H1 (cell line): Measurements from ENCODE around the gene TMSB10.

Experiments used
- CREB1 ChIP-seq: IDR thresholded peaks from 2 replicates; pipeline ENCODE4 v1.6.1; 2012; ENCODE audit warnings: inconsistent platforms
- EP300 ChIP-seq, 2 experiments: IDR thresholded peaks; 1 replicate in 1 of 2; 2 replicates in 1 of 2; pipeline ENCODE4 v1.6.1; 2011 to 2012; ENCODE audit warnings: low read depth in 2 of 2, low read length in 2 of 2, mild to moderate bottlenecking in 2 of 2, borderline replicate concordance in 1 of 2, inconsistent platforms in 1 of 2, moderate library complexity in 1 of 2
- FOSL1 ChIP-seq: IDR thresholded peaks from 2 replicates; pipeline ENCODE4 v1.6.1; 2011; ENCODE audit warnings: mild to moderate bottlenecking, low read depth, low read length, moderate library complexity; ENCODE audit not compliant: insufficient read depth
- KDM1A ChIP-seq: fragments of 200-600, 300-600 bp; sonication (generic); IDR thresholded peaks from 2 replicates; pipeline ENCODE4 v1.7.1; 2016; ENCODE audit warnings: mild to moderate bottlenecking, low read length, borderline replicate concordance
- MAFK ChIP-seq: IDR thresholded peaks from 2 replicates; pipeline ENCODE4 v1.6.1; 2012; ENCODE audit warnings: low read depth, mild to moderate bottlenecking, improper control_type of control experiment, low read length
- POLR2A ChIP-seq, 2 experiments: IDR thresholded peaks; 1 replicate in 1 of 2; 2 replicates in 1 of 2; pipeline ENCODE4 v1.6.1; 2011; ENCODE audit warnings: low read depth in 2 of 2, low read length in 2 of 2, mild to moderate bottlenecking in 2 of 2; ENCODE audit errors: control extremely low read depth in 1 of 2
- SRF ChIP-seq: IDR thresholded peaks from 2 replicates; pipeline ENCODE4 v1.6.1; 2011; ENCODE audit warnings: mild to moderate bottlenecking, low read depth, low read length, moderate library complexity
- YY1 ChIP-seq: IDR thresholded peaks from 2 replicates; pipeline ENCODE4 v1.6.1; 2011; ENCODE audit warnings: low read depth, mild to moderate bottlenecking, low read length
- TF ChIP-seq, protein P1 (sequence below), 3 experiments: IDR thresholded peaks; 1 replicate in 2 of 3; 2 replicates in 1 of 3; pipeline versions ENCODE4 v1.5.1 to v1.6.1; 2011; ENCODE audit warnings: low read length in 3 of 3, mild to moderate bottlenecking in 3 of 3, inconsistent platforms in 2 of 3, low read depth in 1 of 3, moderate library complexity in 1 of 3; ENCODE audit not compliant: insufficient read depth in 1 of 3; ENCODE audit errors: control extremely low read depth in 1 of 3
- TF ChIP-seq, protein P2 (sequence below): IDR thresholded peaks from 2 replicates; pipeline ENCODE4 v1.6.1; 2011; ENCODE audit warnings: low read length, improper control_type of control experiment
- TF ChIP-seq, protein P3 (sequence below): IDR thresholded peaks from 2 replicates; pipeline ENCODE4 v1.6.1; 2012; ENCODE audit warnings: inconsistent platforms
- TF ChIP-seq, protein P4 (sequence below): IDR thresholded peaks from 2 replicates; pipeline ENCODE4 v1.6.1; 2012; ENCODE audit warnings: low read length, inconsistent platforms

DNA sequence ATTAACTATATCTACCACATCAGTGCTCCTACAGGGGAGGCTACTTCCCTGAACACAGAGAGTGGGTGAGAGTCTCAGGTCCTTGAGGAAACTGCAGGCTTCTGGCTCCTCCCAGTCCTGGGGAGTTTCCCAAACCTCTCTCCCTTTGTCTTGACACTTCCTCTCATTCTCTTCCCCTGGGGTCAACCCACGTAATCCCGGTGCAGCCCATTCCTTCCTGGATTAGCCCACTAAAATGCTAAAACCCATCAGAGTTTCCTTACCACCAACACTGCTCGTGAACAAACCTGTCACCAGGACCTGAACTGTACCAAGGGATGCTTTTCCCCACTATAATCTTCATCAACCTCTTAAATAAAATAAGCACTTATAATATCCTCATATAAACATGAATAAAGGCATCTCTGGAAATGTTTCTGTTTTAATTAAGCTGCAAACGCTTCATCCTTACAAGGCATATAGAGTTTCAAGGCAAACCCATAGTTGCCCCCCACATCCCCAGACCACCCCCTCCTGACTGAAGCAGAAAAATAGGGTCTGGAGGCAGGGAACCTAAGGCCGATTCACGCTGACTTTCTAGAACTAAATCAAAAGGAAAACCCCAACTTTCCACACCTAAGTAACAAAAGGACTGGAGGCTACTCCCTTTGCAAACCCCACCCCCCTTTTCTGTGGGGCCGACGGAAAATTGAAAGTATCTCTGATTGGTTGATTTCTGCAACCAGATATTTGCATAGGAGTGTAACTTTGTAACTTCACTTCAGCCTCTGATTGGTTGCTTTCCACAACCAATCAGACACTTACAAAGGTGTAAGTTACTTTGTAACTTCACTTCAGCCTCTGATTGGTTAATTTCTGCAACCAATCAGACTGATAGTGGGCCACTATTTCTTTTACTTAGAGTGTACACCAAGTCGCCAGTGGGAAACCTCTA is 19.0 kb downstream of the TMSB10 start:
- TF ChIP-seq FOSL1 (no peak), SRF (no peak), KDM1A (no peak), POLR2A (IDR thresholded peaks at IDR 0.05; ENCODE audit: control extremely low read depth in 1 of 2, low read depth in 2 of 2, low read length in 2 of 2) (no peak), YY1 (no peak), MAFK (no peak), EP300 (IDR thresholded peaks at IDR 0.05; ENCODE audit: borderline replicate concordance in 1 of 2, low read depth in 2 of 2, low read length in 2 of 2) (no peak), CREB1 (no peak)
- TF ChIP-seq, protein P1, sequence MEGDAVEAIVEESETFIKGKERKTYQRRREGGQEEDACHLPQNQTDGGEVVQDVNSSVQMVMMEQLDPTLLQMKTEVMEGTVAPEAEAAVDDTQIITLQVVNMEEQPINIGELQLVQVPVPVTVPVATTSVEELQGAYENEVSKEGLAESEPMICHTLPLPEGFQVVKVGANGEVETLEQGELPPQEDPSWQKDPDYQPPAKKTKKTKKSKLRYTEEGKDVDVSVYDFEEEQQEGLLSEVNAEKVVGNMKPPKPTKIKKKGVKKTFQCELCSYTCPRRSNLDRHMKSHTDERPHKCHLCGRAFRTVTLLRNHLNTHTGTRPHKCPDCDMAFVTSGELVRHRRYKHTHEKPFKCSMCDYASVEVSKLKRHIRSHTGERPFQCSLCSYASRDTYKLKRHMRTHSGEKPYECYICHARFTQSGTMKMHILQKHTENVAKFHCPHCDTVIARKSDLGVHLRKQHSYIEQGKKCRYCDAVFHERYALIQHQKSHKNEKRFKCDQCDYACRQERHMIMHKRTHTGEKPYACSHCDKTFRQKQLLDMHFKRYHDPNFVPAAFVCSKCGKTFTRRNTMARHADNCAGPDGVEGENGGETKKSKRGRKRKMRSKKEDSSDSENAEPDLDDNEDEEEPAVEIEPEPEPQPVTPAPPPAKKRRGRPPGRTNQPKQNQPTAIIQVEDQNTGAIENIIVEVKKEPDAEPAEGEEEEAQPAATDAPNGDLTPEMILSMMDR (IDR thresholded peaks at IDR 0.05; ENCODE audit: control extremely low read depth in 1 of 3, insufficient read depth in 1 of 3, low read depth in 1 of 3, low read length in 3 of 3) = peak in 1 of 3 experiments; percentile 1; a peak in 1 of 4 replicates
- TF ChIP-seq, protein P2, sequence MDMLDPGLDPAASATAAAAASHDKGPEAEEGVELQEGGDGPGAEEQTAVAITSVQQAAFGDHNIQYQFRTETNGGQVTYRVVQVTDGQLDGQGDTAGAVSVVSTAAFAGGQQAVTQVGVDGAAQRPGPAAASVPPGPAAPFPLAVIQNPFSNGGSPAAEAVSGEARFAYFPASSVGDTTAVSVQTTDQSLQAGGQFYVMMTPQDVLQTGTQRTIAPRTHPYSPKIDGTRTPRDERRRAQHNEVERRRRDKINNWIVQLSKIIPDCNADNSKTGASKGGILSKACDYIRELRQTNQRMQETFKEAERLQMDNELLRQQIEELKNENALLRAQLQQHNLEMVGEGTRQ = no peak
- TF ChIP-seq, protein P3, sequence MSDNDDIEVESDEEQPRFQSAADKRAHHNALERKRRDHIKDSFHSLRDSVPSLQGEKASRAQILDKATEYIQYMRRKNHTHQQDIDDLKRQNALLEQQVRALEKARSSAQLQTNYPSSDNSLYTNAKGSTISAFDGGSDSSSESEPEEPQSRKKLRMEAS = no peak
- TF ChIP-seq, protein P4, sequence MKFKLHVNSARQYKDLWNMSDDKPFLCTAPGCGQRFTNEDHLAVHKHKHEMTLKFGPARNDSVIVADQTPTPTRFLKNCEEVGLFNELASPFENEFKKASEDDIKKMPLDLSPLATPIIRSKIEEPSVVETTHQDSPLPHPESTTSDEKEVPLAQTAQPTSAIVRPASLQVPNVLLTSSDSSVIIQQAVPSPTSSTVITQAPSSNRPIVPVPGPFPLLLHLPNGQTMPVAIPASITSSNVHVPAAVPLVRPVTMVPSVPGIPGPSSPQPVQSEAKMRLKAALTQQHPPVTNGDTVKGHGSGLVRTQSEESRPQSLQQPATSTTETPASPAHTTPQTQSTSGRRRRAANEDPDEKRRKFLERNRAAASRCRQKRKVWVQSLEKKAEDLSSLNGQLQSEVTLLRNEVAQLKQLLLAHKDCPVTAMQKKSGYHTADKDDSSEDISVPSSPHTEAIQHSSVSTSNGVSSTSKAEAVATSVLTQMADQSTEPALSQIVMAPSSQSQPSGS = no peak
